ENCODE data around the gene OPCML.

The OPCML gene

DNA sequence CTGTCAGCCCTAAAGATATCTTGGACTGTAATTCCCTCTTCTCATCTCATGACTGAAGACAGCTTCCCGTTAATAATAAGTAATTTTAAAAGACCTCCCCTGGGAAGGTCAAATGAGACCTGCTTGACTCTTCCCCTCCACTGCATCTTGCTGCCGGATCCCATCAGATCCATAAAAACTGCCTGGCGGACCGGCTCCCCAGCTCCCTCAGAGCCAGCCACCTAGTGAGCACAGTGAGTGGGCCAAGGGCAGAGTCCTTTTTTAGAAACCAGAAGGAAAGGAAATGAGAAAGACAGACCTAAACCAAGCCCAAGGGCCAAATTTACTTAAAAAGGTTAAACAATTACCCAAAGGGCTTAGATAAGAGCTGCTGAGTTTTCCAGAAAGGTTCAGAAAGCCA, 595.3 kb downstream of the OPCML start:
- Histone ChIP-seq H3K36me3 (replicated peaks) (no peaks in the 10 kb centered on the region), H3K4me3 (ENCODE audit: low read depth, low read length) (no peak overlapping the region), H3K27me3 (replicated peaks) (no peaks in the 10 kb centered on the region), H3K27ac (no peak overlapping the region)
- TF ChIP-seq CTCF (IDR thresholded peaks at IDR 0.05; ENCODE audit: low read depth, low read length, missing control alignments): no peak
- in situ Hi-C loops (cut with HindIII; ENCODE audit: low pct_ligation_motif_present, low sequenced_read_pairs): no loop called here
- DNase-seq: no peak

DNA sequence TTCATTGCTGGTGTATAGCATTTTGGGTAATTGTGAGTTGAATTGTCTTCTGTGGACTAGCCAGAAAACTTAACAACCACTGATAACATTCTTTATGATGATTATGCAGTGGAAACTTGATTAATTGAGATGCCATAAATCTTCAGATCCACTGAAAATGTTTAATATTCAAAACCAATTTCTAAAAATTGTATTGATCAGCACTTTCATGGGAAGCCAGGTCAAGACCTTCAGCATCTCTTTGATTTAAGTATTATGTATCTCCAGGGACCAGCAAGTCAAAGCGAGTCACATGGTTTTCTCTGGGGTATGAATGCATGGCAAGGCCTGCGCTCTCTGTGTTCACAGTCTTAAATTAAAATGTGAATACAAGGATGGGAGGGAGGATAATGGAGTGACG, 596.9 kb downstream of the OPCML start:
- H3K36me3 ChIP-seq (replicated peaks): no peaks in the 10 kb centered on the region
- DNase-seq: no peak
- no peak overlapping the region for H3K27ac ChIP-seq
- in situ Hi-C loops (cut with HindIII; ENCODE audit: low pct_ligation_motif_present, low sequenced_read_pairs): no loop called here
- H3K27me3 ChIP-seq (replicated peaks): no peaks in the 10 kb centered on the region
- H3K4me3 ChIP-seq (ENCODE audit: low read depth, low read length): no peak overlapping the region
- TF ChIP-seq CTCF (IDR thresholded peaks at IDR 0.05; ENCODE audit: low read depth, low read length, missing control alignments): no peak

DNA sequence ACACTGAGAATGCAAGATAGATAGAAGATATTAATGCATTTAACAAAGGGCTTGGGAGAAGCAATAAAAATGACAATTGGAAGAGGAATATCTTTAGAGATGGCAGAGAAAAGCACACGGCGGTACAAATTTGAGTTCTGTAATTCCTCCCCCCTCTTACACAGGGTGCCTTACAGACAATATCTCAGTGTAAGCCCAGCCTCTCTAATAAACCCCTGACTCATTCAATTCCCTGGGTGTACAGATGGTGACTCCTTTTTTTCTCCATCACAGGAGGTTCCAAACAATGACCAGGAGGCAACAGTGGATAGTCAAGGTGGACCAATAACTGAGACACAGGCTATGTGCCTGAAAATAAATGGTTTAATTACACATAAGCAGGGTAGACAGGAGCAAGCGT, 598.6 kb downstream of the OPCML start:
- no peak for DNase-seq
- no peak overlapping the region for H3K4me3 ChIP-seq (ENCODE audit: low read depth, low read length)
- H3K27me3 ChIP-seq (replicated peaks): no peaks in the 10 kb centered on the region
- TF ChIP-seq CTCF (IDR thresholded peaks at IDR 0.05; ENCODE audit: low read depth, low read length, missing control alignments): no peak
- H3K27ac ChIP-seq: no peak overlapping the region
- no peaks in the 10 kb centered on the region for H3K36me3 ChIP-seq (replicated peaks)
- in situ Hi-C loops (cut with HindIII; ENCODE audit: low pct_ligation_motif_present, low sequenced_read_pairs): no loop called here

DNA sequence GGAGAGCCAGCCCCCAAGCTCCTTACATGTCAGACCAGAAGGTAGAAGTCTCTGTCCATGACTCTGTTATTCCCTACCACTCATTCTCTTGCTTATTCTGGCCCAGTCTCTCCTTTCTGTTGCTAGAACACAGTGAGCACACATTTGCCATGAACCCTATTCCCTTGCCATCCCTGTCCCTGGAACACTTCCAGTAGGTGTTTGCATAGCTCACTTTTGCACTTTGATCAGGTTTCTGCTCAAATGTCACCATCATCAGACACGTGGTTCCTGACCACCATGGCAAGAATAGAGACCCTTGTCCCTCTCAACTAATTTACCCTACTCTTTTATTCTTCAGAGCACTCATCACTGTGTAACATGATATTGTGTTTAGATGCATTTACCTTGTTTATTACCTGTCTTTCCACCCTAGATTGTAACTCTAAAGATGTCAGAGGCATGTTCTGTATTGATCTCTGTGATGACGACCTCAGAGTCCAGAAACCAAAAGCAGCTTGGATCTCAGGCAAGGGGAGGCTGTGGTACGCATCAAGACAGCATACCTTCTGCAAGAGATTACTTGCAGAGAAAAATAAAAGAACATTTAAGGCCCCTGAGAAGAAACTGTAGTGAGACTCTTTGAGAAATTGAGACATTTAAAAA, 606.4 kb downstream of the OPCML start:
- Histone ChIP-seq H3K4me3 (ENCODE audit: low read depth, low read length) (no peak overlapping the region), H3K27ac (no peak overlapping the region), H3K36me3 (replicated peaks) (no peaks in the 10 kb centered on the region), H3K27me3 (replicated peaks) (no peaks in the 10 kb centered on the region)
- TF ChIP-seq CTCF (IDR thresholded peaks at IDR 0.05; ENCODE audit: low read depth, low read length, missing control alignments): no peak
- no peak for DNase-seq
- in situ Hi-C loops (cut with HindIII; ENCODE audit: low pct_ligation_motif_present, low sequenced_read_pairs): no loop called here

DNA sequence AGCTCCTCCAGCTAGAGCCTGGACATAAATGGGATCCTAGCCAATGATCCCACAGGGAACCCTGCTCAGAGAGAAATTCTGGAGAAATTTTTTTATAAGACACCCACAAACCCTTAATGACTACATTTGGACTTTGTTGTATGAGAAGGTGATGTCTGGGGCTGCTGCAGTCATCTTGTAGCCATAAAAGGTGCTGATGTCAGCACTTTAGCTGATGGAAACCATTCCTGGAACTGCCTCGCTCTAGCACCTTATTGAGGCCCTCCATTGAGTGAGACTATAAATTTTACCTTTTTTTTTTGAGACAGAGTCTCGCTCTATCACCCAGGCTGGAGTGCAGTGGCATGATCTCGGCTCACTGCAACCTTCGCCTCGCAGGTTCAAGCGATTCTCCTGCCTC, 610.7 kb downstream of the OPCML start:
- H3K27me3 ChIP-seq (replicated peaks): no peaks in the 10 kb centered on the region
- in situ Hi-C loops (cut with HindIII; ENCODE audit: low pct_ligation_motif_present, low sequenced_read_pairs): no loop called here
- no peak for TF ChIP-seq CTCF (IDR thresholded peaks at IDR 0.05; ENCODE audit: low read depth, low read length, missing control alignments)
- no peak overlapping the region for H3K4me3 ChIP-seq (ENCODE audit: low read depth, low read length)
- H3K27ac ChIP-seq: no peak overlapping the region
- no peak for DNase-seq
- H3K36me3 ChIP-seq (replicated peaks): no peaks in the 10 kb centered on the region

GRCh38 chr11:132920451-132921096, 611.7 kb downstream of the OPCML start:
- H3K27me3 ChIP-seq (replicated peaks): no peaks in the 10 kb centered on the region
- H3K4me3 ChIP-seq (ENCODE audit: low read depth, low read length): no peak overlapping the region
- no peaks in the 10 kb centered on the region for H3K36me3 ChIP-seq (replicated peaks)
- TF ChIP-seq CTCF (IDR thresholded peaks at IDR 0.05; ENCODE audit: low read depth, low read length, missing control alignments): no peak
- in situ Hi-C loops (cut with HindIII; ENCODE audit: low pct_ligation_motif_present, low sequenced_read_pairs): no loop called here
- no peak for DNase-seq
- no peak overlapping the region for H3K27ac ChIP-seq
